Measurements from ENCODE around the gene SNX27. TPM values are rescaled to one million over a fixed set of nuclear protein-coding genes. Genes with fewer than 3 reads are reported as not detected.

Gene SNX27
- total RNA-seq, 1 donor from 2014 or later, result 40.7 TPM

- DNase-seq (ENCODE audit: extremely low spot score, unreplicated experiment), result no peak
- no peak for TF ChIP-seq CTCF (conservative IDR thresholded peaks at IDR 0.05)
- H3K4me1 Mint-ChIP-seq (ENCODE audit: unreplicated experiment), result peaks cover 4% of the 10 kb centered on the region
- peaks cover 7% of the 10 kb centered on the region for H3K36me3 Mint-ChIP-seq
- no peaks in the 10 kb centered on the region for H3K9me3 Mint-ChIP-seq
- no peak overlapping the region for H3K27ac Mint-ChIP-seq
- no peak overlapping the region for H3K4me3 Mint-ChIP-seq
- no peaks in the 10 kb centered on the region for H3K27me3 Mint-ChIP-seq
Measured at GRCh38 chr1:151684128-151684527, 72.3 kb downstream of the SNX27 start.

GRCh38 chr1:151686561-151686960 lies 74.7 kb downstream of the SNX27 start:
- no peaks in the 10 kb centered on the region for H3K4me1 Mint-ChIP-seq (ENCODE audit: unreplicated experiment)
- H3K4me3 Mint-ChIP-seq, result no peak overlapping the region
- no peak overlapping the region for H3K27ac Mint-ChIP-seq
- H3K9me3 Mint-ChIP-seq, result no peaks in the 10 kb centered on the region
- no peak for TF ChIP-seq CTCF (conservative IDR thresholded peaks at IDR 0.05)
- no peaks in the 10 kb centered on the region for H3K27me3 Mint-ChIP-seq
- no peak for DNase-seq (ENCODE audit: extremely low spot score, unreplicated experiment)
- H3K36me3 Mint-ChIP-seq, result no peaks in the 10 kb centered on the region

- Mint-ChIP-seq H3K4me1 (ENCODE audit: unreplicated experiment) (no peaks in the 10 kb centered on the region), H3K4me3 (no peak overlapping the region), H3K9me3 (no peaks in the 10 kb centered on the region), H3K36me3 (no peaks in the 10 kb centered on the region), H3K27ac (no peak overlapping the region), H3K27me3 (no peaks in the 10 kb centered on the region)
- no peak for DNase-seq (ENCODE audit: extremely low spot score, unreplicated experiment)
- no peak for TF ChIP-seq CTCF (conservative IDR thresholded peaks at IDR 0.05)
Measured at GRCh38 chr1:151689494-151689893, 77.6 kb downstream of the SNX27 start.

GRCh38 chr1:151692226-151692625 lies 80.4 kb downstream of the SNX27 start:
- no peak overlapping the region for H3K27ac Mint-ChIP-seq
- H3K4me1 Mint-ChIP-seq (ENCODE audit: unreplicated experiment), result no peaks in the 10 kb centered on the region
- H3K36me3 Mint-ChIP-seq, result no peaks in the 10 kb centered on the region
- no peak overlapping the region for H3K4me3 Mint-ChIP-seq
- H3K9me3 Mint-ChIP-seq, result no peaks in the 10 kb centered on the region
- H3K27me3 Mint-ChIP-seq, result no peaks in the 10 kb centered on the region
- no peak for TF ChIP-seq CTCF (conservative IDR thresholded peaks at IDR 0.05)
- no peak for DNase-seq (ENCODE audit: extremely low spot score, unreplicated experiment)

GRCh38 chr1:151693057-151693651 lies 81.3 kb downstream of the SNX27 start:
- Mint-ChIP-seq H3K27ac (no peak overlapping the region), H3K4me1 (ENCODE audit: unreplicated experiment) (no peaks in the 10 kb centered on the region), H3K36me3 (no peaks in the 10 kb centered on the region), H3K4me3 (no peak overlapping the region), H3K27me3 (no peaks in the 10 kb centered on the region), H3K9me3 (no peaks in the 10 kb centered on the region)
- no peak for DNase-seq (ENCODE audit: extremely low spot score, unreplicated experiment)
- peak; percentile 78 for TF ChIP-seq CTCF (conservative IDR thresholded peaks at IDR 0.05)

GRCh38 chr1:151701515-151701914 lies 89.7 kb downstream of the SNX27 start:
- TF ChIP-seq CTCF (conservative IDR thresholded peaks at IDR 0.05), result no peak
- Mint-ChIP-seq H3K27me3 (no peaks in the 10 kb centered on the region), H3K4me3 (no peak overlapping the region), H3K4me1 (ENCODE audit: unreplicated experiment) (no peaks in the 10 kb centered on the region), H3K36me3 (peaks cover 5% of the 10 kb centered on the region), H3K27ac (no peak overlapping the region), H3K9me3 (no peaks in the 10 kb centered on the region)
- DNase-seq (ENCODE audit: extremely low spot score, unreplicated experiment), result no peak

Data from type B pancreatic cell (in vitro differentiated cells).